Esophagus squamous epithelium (tissue), 5 donors: ENCODE measurements around the gene TRAPPC2L. TPM values are rescaled to one million over a fixed set of nuclear protein-coding genes. Genes with fewer than 3 reads are reported as not detected.
"Not testable (repeated sequence)": the region's sequence is repeated elsewhere in the genome, so short reads cannot be mapped to it uniquely, and the experiment has no call there.

Experiments used
- DNase-seq: peaks from one replicate; lab custom pipeline; 2025; lab: John Stamatoyannopoulos, UW
- H3K27ac ChIP-seq, 4 donors: fragments of 200-600 bp; sonication (generic); one replicate each; pipeline ENCODE4 v1.5.1; 2016 to 2019; ENCODE audit warnings: mild to moderate bottlenecking in 1 of 4
- H3K27me3 ChIP-seq, 4 donors: fragments of 200-600 bp; sonication (generic); 1 replicate in 3 of 4; 2 replicates in 1 of 4; pipeline versions ENCODE4 v1.5.1 to v1.6.0; 2017 to 2021; ENCODE audit warnings: antibody characterized with exemption in 1 of 4
- H3K36me3 ChIP-seq, 3 donors: fragments of 200-600 bp; sonication (generic); one replicate each; pipeline ENCODE4 v1.5.1; 2016 to 2019
- H3K4me1 ChIP-seq, 3 donors: fragments of 200-600 bp; sonication (generic); one replicate each; pipeline ENCODE4 v1.5.1; 2017 to 2019
- H3K4me3 ChIP-seq, 4 donors: fragments of 200-600 bp; sonication (generic); 1 replicate in 3 of 4; 2 replicates in 1 of 4; pipeline ENCODE4 v1.5.1; 2016 to 2019; ENCODE audit warnings: mild to moderate bottlenecking in 2 of 4, moderate library complexity in 1 of 4
- H3K9me3 ChIP-seq, 3 donors: fragments of 200-600 bp; sonication (generic); one replicate each; pipeline ENCODE4 v1.5.1; 2016 to 2019
- POLR2A ChIP-seq, 4 donors: fragments of 450-650 bp; IDR thresholded peaks; one replicate each; pipeline ENCODE4 v1.6.1; 2017; ENCODE audit warnings: antibody characterized with exemption in 4 of 4, mild to moderate bottlenecking in 4 of 4, moderate library complexity in 3 of 4
- WGBS, 2 donors: methylation state at CpG; one replicate each; pipeline ENCODE4 v1.1.5; 2018; 5-methylcytosine and 5-hydroxymethylcytosine counted together
- intact Hi-C: fragments of 100-400 bp; cut with DNase I; formaldehyde crosslinking; loops from one replicate; pipeline ENCODE4 v1.15.0; 2022
- total RNA-seq, 4 donors: library from RNA; depleted of rRNA; stranded (reverse); fragments of >200 nt; gene quantifications; one replicate each; pipeline ENCODE4 v1.1.0, GENCODE V29; 2016
- TF ChIP-seq, protein P1 (sequence below), 6 experiments: fragments of 450-650 bp in 4 of 6; fragments of 200-600 bp in 2 of 6; sonication (generic) in 2 of 6; IDR thresholded peaks; one replicate each; pipeline ENCODE4 v1.5.1; 2016 to 2019; ENCODE audit warnings: antibody characterized with exemption in 6 of 6, mild to moderate bottlenecking in 4 of 6, moderate library complexity in 4 of 6
- donor health status: DM: yes; HTN: yes; CAD: no.

TRAPPC2L gene
- total RNA-seq, 4 donors from 2014 or later = 20.7 to 29.7 (median 24.7) TPM

GRCh38 chr16:88893127-88893968, 36.4 kb downstream of the TRAPPC2L start:
- H3K4me1 ChIP-seq = peaks cover 0 to 4% (median 0%) of the 10 kb centered on the region in 3 donors
- TF ChIP-seq, protein P1, sequence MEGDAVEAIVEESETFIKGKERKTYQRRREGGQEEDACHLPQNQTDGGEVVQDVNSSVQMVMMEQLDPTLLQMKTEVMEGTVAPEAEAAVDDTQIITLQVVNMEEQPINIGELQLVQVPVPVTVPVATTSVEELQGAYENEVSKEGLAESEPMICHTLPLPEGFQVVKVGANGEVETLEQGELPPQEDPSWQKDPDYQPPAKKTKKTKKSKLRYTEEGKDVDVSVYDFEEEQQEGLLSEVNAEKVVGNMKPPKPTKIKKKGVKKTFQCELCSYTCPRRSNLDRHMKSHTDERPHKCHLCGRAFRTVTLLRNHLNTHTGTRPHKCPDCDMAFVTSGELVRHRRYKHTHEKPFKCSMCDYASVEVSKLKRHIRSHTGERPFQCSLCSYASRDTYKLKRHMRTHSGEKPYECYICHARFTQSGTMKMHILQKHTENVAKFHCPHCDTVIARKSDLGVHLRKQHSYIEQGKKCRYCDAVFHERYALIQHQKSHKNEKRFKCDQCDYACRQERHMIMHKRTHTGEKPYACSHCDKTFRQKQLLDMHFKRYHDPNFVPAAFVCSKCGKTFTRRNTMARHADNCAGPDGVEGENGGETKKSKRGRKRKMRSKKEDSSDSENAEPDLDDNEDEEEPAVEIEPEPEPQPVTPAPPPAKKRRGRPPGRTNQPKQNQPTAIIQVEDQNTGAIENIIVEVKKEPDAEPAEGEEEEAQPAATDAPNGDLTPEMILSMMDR (IDR thresholded peaks at IDR 0.05) = no peak
- no peak for TF ChIP-seq POLR2A (IDR thresholded peaks at IDR 0.05)
- H3K27ac ChIP-seq = no peak overlapping the region
- 90% methylated on average over 2 of the region's 19 CpGs; no CpG with 5 or more reads in 1 of the 2 donors for WGBS, 2 donors
- H3K4me3 ChIP-seq = no peak overlapping the region
- no peaks in the 10 kb centered on the region for H3K9me3 ChIP-seq
- DNase-seq = no peak
- intact Hi-C loops = no loop called here
- no peaks in the 10 kb centered on the region for H3K36me3 ChIP-seq
- H3K27me3 ChIP-seq = peaks cover 0 to 10% (median 0%) of the 10 kb centered on the region in 4 donors

- H3K27me3 ChIP-seq = peaks cover 0 to 14% (median 0%) of the 10 kb centered on the region in 4 donors
- H3K9me3 ChIP-seq, DNase-seq, H3K4me3 ChIP-seq, H3K27ac ChIP-seq, H3K4me1 ChIP-seq, intact Hi-C loops, H3K36me3 ChIP-seq: not testable (repeated sequence)
- 92 to 100% methylated on average over 1 to 5 of the region's 6 CpGs for WGBS, 2 donors
Measured at GRCh38 chr16:88894266-88894665, 37.3 kb downstream of the TRAPPC2L start.

DNA sequence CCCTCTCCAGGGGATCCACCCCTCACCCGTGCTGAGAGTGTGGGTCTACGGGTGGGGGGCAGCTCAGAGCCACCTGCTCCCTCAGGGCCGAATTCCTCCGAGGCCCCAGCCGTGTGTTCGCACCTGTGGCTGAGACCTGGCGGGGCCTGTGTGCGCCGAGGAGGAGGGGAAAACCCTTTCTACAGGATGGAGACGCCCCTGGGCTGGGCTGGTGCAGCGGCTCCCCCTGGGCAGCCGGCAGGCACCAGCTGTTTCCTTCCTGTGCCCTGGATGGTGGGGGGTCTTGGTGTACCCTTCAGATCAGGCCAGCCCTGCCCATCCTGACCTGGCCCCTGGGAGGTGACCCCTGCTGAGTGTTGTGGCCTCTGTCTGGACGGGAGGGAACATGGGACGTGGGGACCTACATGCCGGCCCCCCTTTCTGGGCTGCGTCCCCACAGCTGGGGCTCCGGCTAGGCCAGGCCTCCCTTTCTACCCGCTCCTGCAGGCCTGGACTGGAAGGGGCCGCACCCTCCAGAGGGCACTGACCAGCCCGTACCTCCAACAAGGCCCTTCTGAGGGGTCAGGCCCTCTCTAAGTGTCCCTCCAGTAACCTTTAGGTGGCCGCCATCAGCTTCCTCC, 37.9 kb downstream of the TRAPPC2L start:
- Histone ChIP-seq H3K27ac (no peak overlapping the region), H3K4me3 (no peak overlapping the region), H3K4me1 (no peaks in the 10 kb centered on the region), H3K9me3 (no peaks in the 10 kb centered on the region), H3K36me3 (no peaks in the 10 kb centered on the region), H3K27me3 (peaks cover 0 to 19% (median 0%) of the 10 kb centered on the region in 4 donors)
- DNase-seq = no peak
- intact Hi-C loops = no loop called here
- no peak for TF ChIP-seq POLR2A (IDR thresholded peaks at IDR 0.05)
- TF ChIP-seq, protein P1 (IDR thresholded peaks at IDR 0.05) = no peak
- 92% methylated on average over 2 of the region's 21 CpGs; no CpG with 5 or more reads in 1 of the 2 donors for WGBS, 2 donors

- Histone ChIP-seq H3K36me3 (peaks cover 0 to 5% (median 0%) of the 10 kb centered on the region in 3 donors), H3K9me3 (no peaks in the 10 kb centered on the region), H3K27me3 (peaks cover 0 to 25% (median 0%) of the 10 kb centered on the region in 4 donors), H3K4me1 (no peaks in the 10 kb centered on the region), H3K4me3 (no peak overlapping the region), H3K27ac (no peak overlapping the region)
- intact Hi-C loops = no loop called here
- TF ChIP-seq, protein P1 (IDR thresholded peaks at IDR 0.05) = no peak
- no peak for TF ChIP-seq POLR2A (IDR thresholded peaks at IDR 0.05)
- DNase-seq = no peak
- 60% methylated on average over 1 of the region's 22 CpGs; no CpG with 5 or more reads in 1 of the 2 donors for WGBS, 2 donors
Measured at GRCh38 chr16:88895335-88895734, 38.4 kb downstream of the TRAPPC2L start.

DNA sequence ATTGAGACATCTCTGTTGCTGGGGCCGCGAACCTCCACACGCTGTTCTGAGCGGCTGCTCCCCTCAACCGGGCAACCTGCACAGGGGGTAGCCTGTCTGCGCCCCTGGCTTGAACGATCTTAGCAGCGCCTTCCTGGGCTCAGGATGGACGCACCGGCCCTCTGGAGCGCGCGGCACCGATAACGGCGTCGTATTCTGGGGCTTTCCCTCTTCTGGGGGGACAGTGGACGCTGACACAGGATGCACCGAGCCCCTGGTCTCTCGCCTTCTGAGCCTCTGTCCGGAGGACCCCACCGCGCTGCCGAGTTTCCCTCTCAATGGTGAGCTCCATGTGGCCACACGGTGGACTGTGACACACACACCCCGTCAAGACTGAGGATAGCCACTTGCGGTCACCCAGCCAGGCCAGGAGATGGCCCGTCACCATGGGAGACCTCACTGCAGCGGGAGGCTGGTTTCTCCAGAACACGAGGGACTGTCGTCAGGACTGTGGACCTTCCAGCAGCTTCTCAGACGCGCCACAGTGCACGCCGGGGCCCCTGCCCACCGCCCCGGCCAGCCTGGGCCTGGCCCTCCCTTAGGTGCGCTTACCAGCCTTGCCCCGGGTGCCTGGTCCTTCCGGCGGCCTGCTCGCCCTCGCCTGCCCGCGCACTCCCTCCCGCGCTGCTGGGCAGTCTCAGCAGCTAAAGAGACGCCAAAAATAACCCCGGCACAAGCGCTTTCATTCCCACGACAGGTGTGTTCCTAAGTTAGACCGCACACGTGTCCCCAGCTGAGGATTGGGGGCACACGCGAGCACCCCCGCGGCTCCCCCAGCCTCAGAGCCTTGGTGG, 39.5 kb downstream of the TRAPPC2L start:
- no peaks in the 10 kb centered on the region for H3K4me1 ChIP-seq
- WGBS, 2 donors = 87% methylated on average over 15 to 23 of the region's 57 CpGs
- H3K36me3 ChIP-seq = peaks cover 0 to 16% (median 0%) of the 10 kb centered on the region in 3 donors
- no peaks in the 10 kb centered on the region for H3K9me3 ChIP-seq
- no peak overlapping the region for H3K4me3 ChIP-seq
- TF ChIP-seq POLR2A (IDR thresholded peaks at IDR 0.05) = no peak
- TF ChIP-seq, protein P1 (IDR thresholded peaks at IDR 0.05) = no peak
- no peak for DNase-seq
- no peak overlapping the region for H3K27ac ChIP-seq
- intact Hi-C loops = no loop called here
- peaks cover 0 to 34% (median 0%) of the 10 kb centered on the region in 4 donors for H3K27me3 ChIP-seq
